ENCODE results near the gene TSPAN31. TPM values are rescaled to one million over a fixed set of nuclear protein-coding genes. Genes with fewer than 3 reads are reported as not detected.
A peak's percentile ranks its signal among the peaks of the same experiment; 100 is the strongest.

TSPAN31 gene
- total RNA-seq, 4 donors from 2014 or later = 47.1 to 115 (median 80.1) TPM

DNA sequence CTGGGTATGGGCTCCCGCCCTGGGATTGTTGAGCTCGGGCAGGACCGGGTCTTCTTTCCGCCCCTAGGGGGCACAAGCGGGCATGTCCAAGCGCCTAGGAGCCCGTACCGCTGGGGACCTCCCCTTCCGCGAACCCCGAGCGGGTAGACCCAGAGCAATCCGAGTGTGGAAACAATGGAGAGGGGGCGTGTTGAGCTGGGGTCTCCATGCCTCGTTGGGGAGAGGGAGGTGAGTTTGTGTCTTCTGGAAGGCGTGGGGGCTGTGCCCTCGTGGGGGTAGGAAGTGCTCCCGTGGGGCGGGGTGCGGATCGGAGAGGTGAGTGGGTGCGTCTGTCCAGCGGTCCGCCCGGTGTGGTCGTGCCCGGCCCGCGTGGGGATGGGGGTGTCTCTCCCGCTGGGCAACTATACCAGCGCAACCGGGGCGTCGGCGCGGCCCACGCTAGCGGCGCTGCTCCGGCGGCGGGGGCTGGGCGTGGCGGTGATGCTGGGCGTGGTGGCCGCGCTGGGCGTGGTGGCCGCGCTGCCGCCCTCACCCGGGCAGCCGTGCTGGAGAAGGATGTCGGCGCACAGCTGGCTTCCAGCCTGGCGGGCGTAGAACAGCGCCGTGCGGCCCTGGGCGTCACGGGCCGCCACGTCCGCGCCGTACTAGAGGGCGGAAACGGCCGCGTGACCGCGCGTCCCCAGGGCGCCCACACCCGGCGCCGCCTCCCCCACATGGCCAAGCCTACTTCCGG lies 18.5 kb upstream of the TSPAN31 start:
- Histone ChIP-seq H3K27me3 (peaks cover 0 to 5% of the 10 kb centered on the region in 2 donors), H3K36me3 (peaks cover 0 to 10% (median 0%) of the 10 kb centered on the region in 3 donors), H3K4me3 (peak overlapping the region; percentile 49 to 76 (median 54)), H3K27ac (peak overlapping the region in 3 of 4 donors; percentile 42 to 66 (median 56)), H3K9me3 (no peaks in the 10 kb centered on the region), H3K4me1 (peaks cover 0 to 22% (median 0%) of the 10 kb centered on the region in 4 donors)
- TF ChIP-seq POLR2A (IDR thresholded peaks at IDR 0.05) (no peak), EP300 (IDR thresholded peaks at IDR 0.05) (no peak)
- TF ChIP-seq, protein P1, sequence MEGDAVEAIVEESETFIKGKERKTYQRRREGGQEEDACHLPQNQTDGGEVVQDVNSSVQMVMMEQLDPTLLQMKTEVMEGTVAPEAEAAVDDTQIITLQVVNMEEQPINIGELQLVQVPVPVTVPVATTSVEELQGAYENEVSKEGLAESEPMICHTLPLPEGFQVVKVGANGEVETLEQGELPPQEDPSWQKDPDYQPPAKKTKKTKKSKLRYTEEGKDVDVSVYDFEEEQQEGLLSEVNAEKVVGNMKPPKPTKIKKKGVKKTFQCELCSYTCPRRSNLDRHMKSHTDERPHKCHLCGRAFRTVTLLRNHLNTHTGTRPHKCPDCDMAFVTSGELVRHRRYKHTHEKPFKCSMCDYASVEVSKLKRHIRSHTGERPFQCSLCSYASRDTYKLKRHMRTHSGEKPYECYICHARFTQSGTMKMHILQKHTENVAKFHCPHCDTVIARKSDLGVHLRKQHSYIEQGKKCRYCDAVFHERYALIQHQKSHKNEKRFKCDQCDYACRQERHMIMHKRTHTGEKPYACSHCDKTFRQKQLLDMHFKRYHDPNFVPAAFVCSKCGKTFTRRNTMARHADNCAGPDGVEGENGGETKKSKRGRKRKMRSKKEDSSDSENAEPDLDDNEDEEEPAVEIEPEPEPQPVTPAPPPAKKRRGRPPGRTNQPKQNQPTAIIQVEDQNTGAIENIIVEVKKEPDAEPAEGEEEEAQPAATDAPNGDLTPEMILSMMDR (IDR thresholded peaks at IDR 0.05) = peak; percentile 57 to 76 (median 67)
- WGBS, 2 donors = 32 to 41% methylated on average over 28 to 65 of the region's 79 CpGs
- DNase-seq (ENCODE audit: low spot score in 2 of 2) = no peak

DNA sequence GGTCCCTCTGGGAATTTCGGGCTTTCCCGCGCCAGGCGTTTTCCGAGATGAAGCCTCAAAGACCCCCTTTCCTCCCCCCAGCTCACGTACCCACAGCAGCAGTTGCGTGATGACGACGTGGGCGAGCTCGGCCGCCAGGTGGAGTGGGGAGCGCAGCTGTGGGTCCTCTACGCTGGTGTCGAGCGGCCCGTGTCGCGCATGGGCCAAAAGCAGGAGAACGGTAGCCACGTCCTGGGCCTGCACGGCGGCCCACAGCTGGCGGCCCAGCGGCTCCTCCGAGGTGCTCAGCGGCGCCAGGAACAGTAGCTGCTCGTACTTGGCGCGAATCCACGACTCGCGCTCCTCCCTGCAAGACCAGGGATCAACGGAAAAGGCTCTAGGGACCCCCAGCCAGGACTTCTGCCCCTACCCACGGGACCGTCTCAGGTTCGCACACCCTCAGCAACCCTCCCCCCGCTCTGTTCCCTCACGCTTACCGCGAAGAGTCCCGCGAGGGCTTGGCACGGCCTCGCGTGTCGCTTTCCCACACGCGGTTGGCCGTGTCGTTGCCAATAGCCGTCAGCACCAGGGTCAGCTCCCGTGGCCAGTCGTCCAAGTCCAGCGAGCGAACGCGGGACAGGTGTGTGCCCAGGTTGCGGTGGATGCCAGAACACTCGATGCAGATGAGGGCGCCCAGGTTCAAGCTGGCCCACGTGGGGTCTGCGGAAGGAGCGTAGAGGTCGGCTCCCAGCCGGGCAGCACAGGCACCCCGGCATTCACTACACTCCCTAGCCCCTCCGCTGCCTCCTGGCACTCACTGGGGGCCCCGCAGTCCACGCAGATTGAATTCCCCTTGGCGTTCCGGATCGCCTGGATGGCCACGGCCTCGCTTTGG lies 17.7 kb upstream of the TSPAN31 start:
- WGBS, 2 donors = 33 to 39% methylated on average over 38 to 63 of the region's 76 CpGs
- peaks cover 0 to 7% of the 10 kb centered on the region in 2 donors for H3K27me3 ChIP-seq
- peak in 1 of 2 donors; percentile 7 for TF ChIP-seq EP300 (IDR thresholded peaks at IDR 0.05)
- no peak for TF ChIP-seq POLR2A (IDR thresholded peaks at IDR 0.05)
- TF ChIP-seq, protein P1 (IDR thresholded peaks at IDR 0.05) = peak in 3 of 5 experiments; percentile 17 to 28 (median 17)
- H3K27ac ChIP-seq = peak overlapping the region in 2 of 4 donors; percentile 42 to 66
- no peaks in the 10 kb centered on the region for H3K9me3 ChIP-seq
- H3K36me3 ChIP-seq = peaks cover 0 to 2% (median 0%) of the 10 kb centered on the region in 3 donors
- DNase-seq (ENCODE audit: low spot score in 2 of 2) = no peak
- peaks cover 0 to 22% (median 0%) of the 10 kb centered on the region in 4 donors for H3K4me1 ChIP-seq
- H3K4me3 ChIP-seq = peak overlapping the region; percentile 49 to 76 (median 54)

DNA sequence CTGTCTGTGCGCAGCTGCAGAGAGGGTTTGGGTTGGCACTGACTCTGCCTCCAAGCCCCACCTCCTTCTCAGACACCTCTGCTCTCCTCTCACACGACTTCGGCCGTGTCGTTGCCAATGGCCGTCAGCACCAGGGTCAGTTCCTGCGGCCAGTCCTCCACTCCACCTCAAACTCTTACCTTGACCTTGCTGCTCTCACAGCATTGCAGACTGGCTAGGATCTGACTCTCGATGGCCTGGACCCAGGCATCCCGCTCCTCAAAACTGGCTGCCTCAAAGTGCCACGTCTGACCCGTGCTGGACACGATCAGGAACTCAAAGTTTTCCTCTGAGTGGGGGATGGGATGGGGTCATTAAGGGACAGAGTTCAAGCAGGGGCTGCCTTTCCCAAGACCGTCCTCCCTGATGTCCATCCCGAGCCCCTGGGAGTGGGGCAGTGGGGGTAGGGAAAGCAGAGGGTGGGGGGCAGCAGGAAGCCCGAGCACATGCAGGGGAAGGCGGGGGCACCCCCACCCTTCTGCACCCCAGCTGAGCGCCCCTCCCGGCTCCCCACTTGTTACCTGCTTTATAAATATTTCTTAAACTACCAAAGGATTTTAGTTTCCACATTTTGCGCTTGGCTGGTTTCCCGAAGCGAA lies 17.0 kb upstream of the TSPAN31 start:
- Histone ChIP-seq H3K4me3 (no peak overlapping the region), H3K4me1 (peaks cover 0 to 22% (median 0%) of the 10 kb centered on the region in 4 donors), H3K27ac (no peak overlapping the region), H3K9me3 (no peaks in the 10 kb centered on the region), H3K27me3 (peaks cover 0 to 15% of the 10 kb centered on the region in 2 donors), H3K36me3 (no peaks in the 10 kb centered on the region)
- WGBS, 2 donors = 62 to 71% methylated on average over 20 to 21 of the region's 21 CpGs
- TF ChIP-seq, protein P1 (IDR thresholded peaks at IDR 0.05) = no peak
- TF ChIP-seq EP300 (IDR thresholded peaks at IDR 0.05) (no peak), POLR2A (IDR thresholded peaks at IDR 0.05) (no peak)
- no peak for DNase-seq (ENCODE audit: low spot score in 2 of 2)

DNA sequence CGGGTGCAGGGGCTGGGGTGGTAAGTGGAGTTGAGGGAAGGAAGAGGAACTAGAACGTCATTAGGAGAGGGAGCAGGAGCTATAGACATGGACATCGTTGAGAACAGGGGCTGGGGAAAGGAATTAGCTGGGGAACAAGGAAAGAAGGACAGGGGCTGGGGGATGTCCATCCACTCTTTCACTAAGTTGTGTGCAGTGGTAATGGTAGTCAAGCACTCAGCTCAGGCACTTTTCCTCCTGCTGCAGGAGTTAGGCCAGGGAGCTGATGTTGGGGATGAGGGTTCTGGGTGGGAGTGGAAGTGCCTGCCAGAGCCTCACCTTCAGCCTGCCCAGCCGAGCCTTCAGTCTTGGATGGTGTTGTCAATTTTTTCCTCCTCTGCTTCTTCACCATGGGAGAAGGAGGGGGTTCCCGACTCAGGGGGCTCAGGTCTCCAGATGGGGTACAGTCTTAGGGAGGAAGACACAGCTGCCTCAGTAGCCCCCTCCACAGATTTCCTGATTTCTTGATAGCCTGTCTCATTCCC lies 15.5 kb upstream of the TSPAN31 start:
- 47 to 51% methylated on average over 5 of the region's 5 CpGs for whole genome bisulfite sequencing, 2 donors
- Histone ChIP-seq H3K9me3 (no peaks in the 10 kb centered on the region), H3K36me3 (no peaks in the 10 kb centered on the region), H3K4me3 (no peak overlapping the region), H3K4me1 (peaks cover 0 to 19% (median 0%) of the 10 kb centered on the region in 4 donors), H3K27me3 (peaks cover 0 to 22% of the 10 kb centered on the region in 2 donors), H3K27ac (no peak overlapping the region)
- no peak for DNase-seq (ENCODE audit: low spot score in 2 of 2)
- TF ChIP-seq POLR2A (IDR thresholded peaks at IDR 0.05) (no peak), EP300 (IDR thresholded peaks at IDR 0.05) (no peak)
- TF ChIP-seq, protein P1 (IDR thresholded peaks at IDR 0.05) = no peak
